Activated CD4-positive, alpha-beta T cell treated with anti-CD3 and anti-CD28 coated beads, Interleukin-10, Interleukin-2, amounts not matched to agents 100 ng/mL and 50 ng/mL, durations not matched to agents 16 hours and 8 hours (primary cell): Measurements from ENCODE around the gene BRMS1.
"Not testable (repeated sequence)": the region's sequence is repeated elsewhere in the genome, so short reads cannot be mapped to it uniquely, and the experiment has no call there.

Experiments
- DNase-seq: peaks from one replicate; pipeline ENCODE4 v3.0.0-alpha.2; 2020

Gene BRMS1

GRCh38 chr11:66344550-66345315 lies at the start of gene BRMS1:
TSS of gene BRMS1 (minus strand) at chr11:66345104. CDS start at chr11:66342234, 2,870 bp downstream.
- peak; percentile 98 for DNase-seq

- DNase-seq = no peak
Observed at GRCh38 chr11:66393954-66394353, 49.0 kb upstream of the BRMS1 start.

- DNase-seq = no peak
Observed at GRCh38 chr11:66391322-66391721, 46.4 kb upstream of the BRMS1 start.

GRCh38 chr11:66388780-66389386 lies 44.0 kb upstream of the BRMS1 start:
- DNase-seq = peak; percentile 79

- peak; percentile 82 for DNase-seq
Observed at GRCh38 chr11:66386171-66387069, 41.5 kb upstream of the BRMS1 start.

- DNase-seq = not testable (repeated sequence)
Observed at GRCh38 chr11:66384316-66384715, 39.4 kb upstream of the BRMS1 start.

GRCh38 chr11:66380264-66380663 lies 35.4 kb upstream of the BRMS1 start:
- not testable (repeated sequence) for DNase-seq

- DNase-seq = not testable (repeated sequence)
Observed at GRCh38 chr11:66373690-66374287, 28.9 kb upstream of the BRMS1 start.

GRCh38 chr11:66373265-66373664 lies 28.4 kb upstream of the BRMS1 start:
- no peak for DNase-seq

- DNase-seq = peak; percentile 87
Observed at GRCh38 chr11:66371627-66372415, 26.9 kb upstream of the BRMS1 start, which contains the start of gene SLC29A2. TSS of gene SLC29A2 (minus strand) at chr11:66371760. CDS start at chr11:66371591, 169 bp downstream.

- DNase-seq = no peak
Observed at GRCh38 chr11:66369073-66369894, 24.4 kb upstream of the BRMS1 start.

- no peak for DNase-seq
Observed at GRCh38 chr11:66368484-66368883, 23.6 kb upstream of the BRMS1 start.

GRCh38 chr11:66367561-66368312 lies 22.8 kb upstream of the BRMS1 start:
- no peak for DNase-seq

GRCh38 chr11:66366844-66367477 lies 22.1 kb upstream of the BRMS1 start:
- no peak for DNase-seq

GRCh38 chr11:66365711-66366619 lies 21.1 kb upstream of the BRMS1 start:
- no peak for DNase-seq

GRCh38 chr11:66365166-66365565 lies 20.3 kb upstream of the BRMS1 start:
- no peak for DNase-seq

GRCh38 chr11:66363805-66364535 lies 19.1 kb upstream of the BRMS1 start:
- peak; percentile 82 for DNase-seq

GRCh38 chr11:66363187-66363601 lies 18.3 kb upstream of the BRMS1 start:
- no peak for DNase-seq
